Measurements from ENCODE around the gene RPL39. TPM values are rescaled to one million over a fixed set of nuclear protein-coding genes. Genes with fewer than 3 reads are reported as not detected.
A peak's percentile ranks its signal among the peaks of the same experiment; 100 is the strongest.
"Not testable (repeated sequence)": the region's sequence is repeated elsewhere in the genome, so short reads cannot be mapped to it uniquely, and the experiment has no call there.

Gene RPL39
- total RNA-seq, 1 donor from 2014 or later: 2,140 TPM

GRCh38 chrX:119756926-119757635, 34.3 kb downstream of the RPL39 start:
- H3K9me3 Mint-ChIP-seq (ENCODE audit: low read depth): peaks cover 3% of the 10 kb centered on the region
- no peak for DNase-seq (ENCODE audit: low spot score, unreplicated experiment)
- H3K27ac Mint-ChIP-seq: peak overlapping the region; percentile 95
- H3K4me1 Mint-ChIP-seq (ENCODE audit: low read depth): peaks cover 10% of the 10 kb centered on the region
- peaks cover 11% of the 10 kb centered on the region for H3K27me3 Mint-ChIP-seq
- peak overlapping the region; percentile 83 for H3K4me3 Mint-ChIP-seq (ENCODE audit: low read depth)
- TF ChIP-seq CTCF (IDR thresholded peaks at IDR 0.05; ENCODE audit: unreplicated experiment): no peak
- H3K36me3 Mint-ChIP-seq (ENCODE audit: insufficient read depth): no peaks in the 10 kb centered on the region

- Mint-ChIP-seq H3K27ac (no peak overlapping the region), H3K4me3 (ENCODE audit: low read depth) (no peak overlapping the region), H3K27me3 (peaks cover 11% of the 10 kb centered on the region), H3K4me1 (ENCODE audit: low read depth) (peaks cover 10% of the 10 kb centered on the region), H3K36me3 (ENCODE audit: insufficient read depth) (no peaks in the 10 kb centered on the region), H3K9me3 (ENCODE audit: low read depth) (peaks cover 7% of the 10 kb centered on the region)
- no peak for DNase-seq (ENCODE audit: low spot score, unreplicated experiment)
- TF ChIP-seq CTCF (IDR thresholded peaks at IDR 0.05; ENCODE audit: unreplicated experiment): no peak
These were observed 35.4 kb downstream of the RPL39 start for GRCh38 chrX:119755981-119756533.

GRCh38 chrX:119753639-119754257, 37.7 kb downstream of the RPL39 start:
- H3K36me3 Mint-ChIP-seq (ENCODE audit: insufficient read depth): no peaks in the 10 kb centered on the region
- H3K27me3 Mint-ChIP-seq: no peaks in the 10 kb centered on the region
- H3K4me3 Mint-ChIP-seq (ENCODE audit: low read depth): no peak overlapping the region
- TF ChIP-seq CTCF (IDR thresholded peaks at IDR 0.05; ENCODE audit: unreplicated experiment): peak; percentile 46
- H3K27ac Mint-ChIP-seq: no peak overlapping the region
- peaks cover 11% of the 10 kb centered on the region for H3K9me3 Mint-ChIP-seq (ENCODE audit: low read depth)
- DNase-seq (ENCODE audit: low spot score, unreplicated experiment): no peak
- H3K4me1 Mint-ChIP-seq (ENCODE audit: low read depth): peaks cover 10% of the 10 kb centered on the region

- peaks cover 11% of the 10 kb centered on the region for H3K9me3 Mint-ChIP-seq (ENCODE audit: low read depth)
- no peak overlapping the region for H3K27ac Mint-ChIP-seq
- no peak for TF ChIP-seq CTCF (IDR thresholded peaks at IDR 0.05; ENCODE audit: unreplicated experiment)
- H3K27me3 Mint-ChIP-seq: no peaks in the 10 kb centered on the region
- DNase-seq (ENCODE audit: low spot score, unreplicated experiment): no peak
- H3K4me3 Mint-ChIP-seq (ENCODE audit: low read depth): no peak overlapping the region
- no peaks in the 10 kb centered on the region for H3K36me3 Mint-ChIP-seq (ENCODE audit: insufficient read depth)
- peaks cover 10% of the 10 kb centered on the region for H3K4me1 Mint-ChIP-seq (ENCODE audit: low read depth)
These were observed 38.4 kb downstream of the RPL39 start for GRCh38 chrX:119753001-119753400.

- not testable (repeated sequence) for H3K4me1 Mint-ChIP-seq (ENCODE audit: low read depth); H3K27me3 Mint-ChIP-seq; DNase-seq (ENCODE audit: low spot score, unreplicated experiment); H3K36me3 Mint-ChIP-seq (ENCODE audit: insufficient read depth); H3K27ac Mint-ChIP-seq; H3K4me3 Mint-ChIP-seq (ENCODE audit: low read depth); H3K9me3 Mint-ChIP-seq (ENCODE audit: low read depth)
These were observed 40.7 kb downstream of the RPL39 start for GRCh38 chrX:119750751-119751150.

- H3K4me3 Mint-ChIP-seq (ENCODE audit: low read depth); H3K4me1 Mint-ChIP-seq (ENCODE audit: low read depth); H3K9me3 Mint-ChIP-seq (ENCODE audit: low read depth); H3K36me3 Mint-ChIP-seq (ENCODE audit: insufficient read depth); DNase-seq (ENCODE audit: low spot score, unreplicated experiment); H3K27me3 Mint-ChIP-seq; H3K27ac Mint-ChIP-seq: not testable (repeated sequence)
These were observed 41.3 kb downstream of the RPL39 start for GRCh38 chrX:119750131-119750530.
